GM21717 (cell line): ENCODE results near the gene WDR47.
"Not testable (repeated sequence)": the region's sequence is repeated elsewhere in the genome, so short reads cannot be mapped to it uniquely, and the experiment has no call there.

Experiments used
- ATAC-seq: cut with Tn5 transposase; IDR thresholded peaks from one replicate; pipeline ENCODE4 v1.9.1; 2021; ENCODE audit warnings: mild to moderate bottlenecking, moderate library complexity; ENCODE audit not compliant: unreplicated experiment

WDR47 gene

GRCh38 chr1:108963052-108963686, 78.7 kb downstream of the WDR47 start, which contains the start of gene CLCC1:
Gene CLCC1, minus strand, starts transcription at chr1:108963484. Its CDS starts 13,047 bp downstream, at chr1:108950437.
- ATAC-seq, result peak; percentile 94

GRCh38 chr1:108962681-108963051, 79.2 kb downstream of the WDR47 start:
- no peak for ATAC-seq

- ATAC-seq, result no peak
These were observed 80.0 kb downstream of the WDR47 start for GRCh38 chr1:108961752-108962486.

GRCh38 chr1:108961198-108961597, 80.7 kb downstream of the WDR47 start:
- ATAC-seq, result no peak

- no peak for ATAC-seq
These were observed 81.2 kb downstream of the WDR47 start for GRCh38 chr1:108960719-108961118.

GRCh38 chr1:108957888-108958287, 84.0 kb downstream of the WDR47 start:
- no peak for ATAC-seq

GRCh38 chr1:108955881-108956280, 86.0 kb downstream of the WDR47 start:
- no peak for ATAC-seq

- no peak for ATAC-seq
These were observed 86.8 kb downstream of the WDR47 start for GRCh38 chr1:108955111-108955510.

- ATAC-seq, result no peak
These were observed 88.5 kb downstream of the WDR47 start for GRCh38 chr1:108953452-108953851.

GRCh38 chr1:108951242-108951641, 90.7 kb downstream of the WDR47 start:
- no peak for ATAC-seq

GRCh38 chr1:108949044-108949443, 92.9 kb downstream of the WDR47 start:
- no peak for ATAC-seq

- ATAC-seq, result no peak
These were observed 93.9 kb downstream of the WDR47 start for GRCh38 chr1:108947871-108948525.

- no peak for ATAC-seq
These were observed 105.7 kb downstream of the WDR47 start for GRCh38 chr1:108936170-108936569.

- ATAC-seq, result no peak
These were observed 108.0 kb downstream of the WDR47 start for GRCh38 chr1:108933944-108934343.

GRCh38 chr1:108927565-108927964, 114.3 kb downstream of the WDR47 start:
- not testable (repeated sequence) for ATAC-seq

GRCh38 chr1:108925920-108926319, 116.0 kb downstream of the WDR47 start:
- no peak for ATAC-seq
